KBM-7 (cell line): ENCODE measurements around the gene LRRTM4.

Source experiments
- DNase-seq: peaks from one replicate; pipeline ENCODE4 v3.0.0-alpha.2; 2015
- in situ Hi-C: fragments of 300-500 bp; cut with MboI; formaldehyde crosslinking; loops from 2 replicates; pipeline ENCODE4 v1.14.3; 2020; ENCODE audit warnings: low sequenced_read_pairs, low pct_unique_long_range_greater_than_20kb, mixed read lengths

The LRRTM4 gene

GRCh38 chr2:76973610-76974009, 548.6 kb downstream of the LRRTM4 start:
- DNase-seq = no peak

GRCh38 chr2:76965772-76966171, 556.4 kb downstream of the LRRTM4 start:
- in situ Hi-C loops = no loop called here
- DNase-seq = no peak

More at GRCh38 chr2:76973610-76974009, 548.6 kb downstream of the LRRTM4 start:
- in situ Hi-C loops = no loop called here

- peak; percentile 5 for DNase-seq
- in situ Hi-C loops = no loop called here
Measured at GRCh38 chr2:76958749-76959148, 563.4 kb downstream of the LRRTM4 start.

DNA sequence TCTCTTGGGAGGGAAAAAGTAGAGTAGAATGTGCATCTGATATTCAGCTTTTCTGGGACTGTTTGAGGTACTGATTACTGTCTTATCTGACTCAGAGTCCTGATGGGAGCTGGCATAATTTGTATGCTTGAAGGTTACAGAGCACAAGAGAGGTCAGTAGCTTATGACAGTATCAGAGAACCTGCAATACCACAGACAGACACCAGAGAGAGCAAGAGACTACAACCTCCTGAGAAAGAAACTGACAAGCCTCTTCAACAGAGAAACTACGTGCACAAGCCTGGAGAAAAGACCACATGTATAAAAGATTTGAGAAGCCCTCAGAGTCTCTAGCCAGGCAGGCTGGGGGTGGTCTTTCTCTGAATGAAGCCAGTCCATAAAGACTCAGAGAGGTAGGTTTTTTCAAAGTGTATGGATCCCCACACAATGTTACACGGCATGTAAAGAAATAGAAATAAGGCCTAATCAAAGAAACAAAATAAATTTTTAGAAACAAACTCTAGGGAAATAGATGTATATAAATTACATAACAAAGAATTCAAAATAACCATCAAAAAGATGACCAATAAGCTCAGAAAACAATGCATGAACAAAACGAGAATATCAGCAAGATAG, 568.3 kb downstream of the LRRTM4 start:
- DNase-seq = peak; percentile 64
- in situ Hi-C loops = no loop called here

DNA sequence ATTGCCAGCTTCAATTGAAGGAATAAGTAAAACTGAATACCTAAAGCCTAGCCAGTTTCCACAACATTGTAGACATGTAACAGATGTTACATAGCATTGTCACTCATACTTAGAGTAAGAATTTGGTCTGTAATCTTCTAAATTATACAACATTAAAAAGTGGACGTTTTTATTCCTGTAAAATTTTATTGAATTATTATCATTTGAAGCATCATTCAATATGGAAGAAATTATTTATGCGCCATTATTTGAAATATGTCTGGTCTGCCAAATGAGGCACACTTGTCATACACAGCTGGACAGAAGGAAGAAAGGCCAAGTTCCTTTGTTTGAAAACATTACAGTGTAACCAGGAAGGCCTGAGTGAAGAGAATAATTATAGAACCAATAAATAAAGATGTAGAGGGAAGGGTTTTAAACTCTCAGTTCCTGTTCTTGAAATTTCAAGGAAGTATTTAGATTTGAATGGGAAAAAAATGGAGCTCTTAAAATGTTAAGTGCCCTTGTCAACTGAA, 575.5 kb downstream of the LRRTM4 start:
- in situ Hi-C loops = no loop called here

DNA sequence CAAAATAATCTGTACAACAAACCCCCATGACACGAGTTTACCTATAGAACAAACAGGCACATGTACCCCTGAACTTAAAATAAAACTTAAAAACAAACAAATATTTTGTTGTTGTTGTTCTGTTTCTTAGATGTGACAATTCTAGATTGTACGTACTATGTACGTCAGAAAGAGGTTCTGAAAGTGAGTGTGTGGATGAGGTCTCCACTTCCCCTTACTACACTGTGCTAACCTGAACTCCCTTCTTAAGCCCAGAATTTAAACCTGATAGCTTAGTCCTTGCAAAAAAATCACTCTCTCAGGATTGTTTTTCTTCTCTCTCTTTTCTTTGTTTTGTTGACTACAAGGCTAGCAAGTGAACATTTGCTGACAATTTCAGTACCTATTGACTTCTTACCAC, 581.6 kb downstream of the LRRTM4 start:
- no peak for DNase-seq
- in situ Hi-C loops = no loop called here

More for the DNA sequence above, 575.5 kb downstream of the LRRTM4 start:
- DNase-seq = no peak

DNA sequence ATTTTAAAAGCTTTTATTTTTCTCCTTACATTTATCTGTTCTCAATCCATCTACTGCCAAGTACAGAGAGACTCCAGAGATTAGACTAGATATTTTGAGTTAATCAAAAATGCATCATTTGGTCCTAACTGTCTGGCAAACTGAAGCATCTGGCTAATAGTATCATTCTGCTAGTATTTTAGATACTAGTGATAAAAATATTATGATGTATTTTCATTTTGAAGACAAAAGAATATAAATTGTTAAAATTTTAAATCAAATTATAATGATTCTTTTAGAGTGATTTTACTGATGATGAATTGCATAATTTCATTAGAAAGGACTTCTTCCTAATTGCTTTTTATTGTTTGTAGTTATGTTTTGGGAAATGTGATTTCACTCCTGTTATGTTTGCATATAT, 584.0 kb downstream of the LRRTM4 start:
- in situ Hi-C loops = no loop called here
- no peak for DNase-seq

DNA sequence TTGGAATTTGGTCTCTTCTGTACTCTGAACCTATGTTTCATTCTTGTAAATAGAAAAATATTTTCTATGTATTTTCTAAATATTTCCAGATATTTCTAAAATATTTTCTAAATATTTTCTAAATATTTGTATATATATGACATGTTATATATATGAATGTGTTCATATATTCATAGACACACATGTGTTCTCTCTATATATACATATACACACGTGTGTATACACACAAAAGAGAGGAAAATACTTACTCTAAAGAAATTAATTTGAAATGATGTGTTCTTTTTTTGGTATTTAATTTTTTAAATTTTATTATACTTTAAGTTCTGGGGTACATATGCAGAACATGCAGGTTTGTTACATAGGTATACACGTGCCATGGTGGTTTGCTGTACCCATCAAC, 589.6 kb downstream of the LRRTM4 start:
- in situ Hi-C loops = no loop called here
- DNase-seq = no peak

GRCh38 chr2:76930056-76930744, 592.0 kb downstream of the LRRTM4 start:
- in situ Hi-C loops = no loop called here
- no peak for DNase-seq

- DNase-seq = no peak
- in situ Hi-C loops = no loop called here
Measured at GRCh38 chr2:76928026-76928425, 594.1 kb downstream of the LRRTM4 start.

GRCh38 chr2:76921006-76921405, 601.2 kb downstream of the LRRTM4 start:
- DNase-seq = no peak
- in situ Hi-C loops = no loop called here

DNA sequence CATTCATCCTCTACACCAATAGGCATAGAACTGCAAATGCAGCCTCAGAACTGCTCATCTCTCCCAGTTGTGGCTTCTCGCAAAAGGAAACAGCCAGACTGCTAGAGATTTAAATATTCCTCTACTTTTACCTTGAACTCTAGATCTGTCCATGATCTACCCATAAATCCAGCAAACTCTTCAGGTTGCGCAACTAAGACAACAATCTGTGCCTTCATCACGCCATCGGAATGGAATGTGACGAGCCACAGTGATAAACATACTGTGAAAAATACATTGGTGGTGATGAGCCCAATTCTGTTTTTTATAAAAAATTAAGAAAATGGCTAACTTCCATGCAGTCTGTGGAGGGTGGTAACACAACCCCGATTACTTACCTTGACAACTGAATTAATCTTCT, 626.7 kb downstream of the LRRTM4 start:
- in situ Hi-C loops = no loop called here
- no peak for DNase-seq

DNA sequence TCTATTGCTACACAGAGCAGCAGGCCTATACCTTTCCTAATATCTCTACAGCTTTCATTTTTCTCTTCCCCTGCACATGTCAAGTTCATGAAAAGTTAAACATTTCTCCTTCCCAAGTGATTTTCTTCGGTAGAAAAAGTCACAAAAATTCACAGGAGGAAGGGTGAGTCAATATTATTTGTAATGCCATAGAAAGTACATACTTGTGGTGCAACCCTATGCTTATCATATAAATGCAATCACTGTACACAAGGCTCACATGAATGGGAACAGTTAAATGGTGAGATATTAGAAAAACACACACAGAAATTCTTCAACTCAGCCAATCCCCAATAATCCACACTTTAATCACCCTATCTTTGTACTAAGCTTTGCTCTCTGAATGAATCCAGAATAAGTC, 651.6 kb downstream of the LRRTM4 start:
- no peak for DNase-seq
- in situ Hi-C loops = no loop called here

DNA sequence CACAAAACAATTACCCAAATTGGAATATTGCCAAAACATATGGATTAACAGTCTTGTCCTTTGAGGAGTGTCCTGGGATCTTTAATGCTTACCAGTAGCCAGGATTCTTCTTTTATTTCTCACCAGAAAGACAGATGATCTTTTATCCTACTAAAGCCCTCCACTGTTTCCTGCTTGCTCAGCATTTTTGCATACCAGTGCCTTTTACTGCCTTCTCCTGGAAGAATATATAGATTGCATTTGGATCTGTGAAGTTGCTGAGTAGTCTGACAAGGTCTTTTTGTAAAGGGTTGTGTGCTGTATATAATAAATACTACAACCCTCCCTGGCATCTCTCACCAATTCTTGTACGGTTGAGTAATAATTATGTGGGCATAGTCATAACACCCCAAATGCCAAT, 652.2 kb downstream of the LRRTM4 start:
- DNase-seq = no peak
- in situ Hi-C loops = no loop called here

DNA sequence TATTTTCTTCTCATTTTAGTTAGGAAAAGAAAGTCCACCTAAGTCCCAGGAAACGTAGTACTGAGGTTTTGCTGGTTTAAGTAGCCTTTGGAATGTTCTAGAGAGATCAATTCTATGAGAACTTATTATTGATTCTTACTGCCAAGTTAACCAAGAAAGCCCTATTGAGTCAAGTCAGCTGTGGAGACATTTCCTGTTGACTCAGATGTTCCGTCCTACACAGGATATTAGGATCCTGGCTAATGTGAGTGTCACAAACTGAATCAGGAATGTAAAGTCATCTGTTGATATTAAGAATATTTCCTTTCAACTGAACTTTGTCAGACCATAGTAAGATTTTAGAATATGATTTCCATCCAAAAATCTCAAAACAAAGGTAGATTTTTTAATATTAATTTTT, 654.3 kb downstream of the LRRTM4 start:
- in situ Hi-C loops = no loop called here
- no peak for DNase-seq

- in situ Hi-C loops = no loop called here
- no peak for DNase-seq
Measured at GRCh38 chr2:76866464-76866863, 655.7 kb downstream of the LRRTM4 start.

DNA sequence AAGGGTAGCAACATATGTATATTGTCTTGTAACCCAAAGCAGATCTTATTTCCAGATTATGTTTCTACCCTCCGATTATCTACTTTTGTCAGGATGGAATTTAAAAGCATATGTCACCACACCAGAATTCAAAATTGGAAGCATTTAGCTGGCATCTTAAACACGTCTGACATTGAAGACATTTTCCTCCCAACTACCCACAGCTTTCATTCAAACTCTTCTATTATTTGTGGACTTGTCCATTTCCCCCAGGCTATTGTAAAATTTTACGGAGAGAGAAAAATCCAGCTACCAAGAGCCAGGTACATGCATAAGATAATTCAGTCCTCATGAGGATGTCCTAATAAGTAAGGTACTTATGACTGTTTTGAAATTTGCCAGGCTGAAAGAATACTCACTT, 659.3 kb downstream of the LRRTM4 start:
- no peak for DNase-seq
- in situ Hi-C loops = no loop called here

GRCh38 chr2:76861708-76862107, 660.5 kb downstream of the LRRTM4 start:
- DNase-seq = peak; percentile 26

DNA sequence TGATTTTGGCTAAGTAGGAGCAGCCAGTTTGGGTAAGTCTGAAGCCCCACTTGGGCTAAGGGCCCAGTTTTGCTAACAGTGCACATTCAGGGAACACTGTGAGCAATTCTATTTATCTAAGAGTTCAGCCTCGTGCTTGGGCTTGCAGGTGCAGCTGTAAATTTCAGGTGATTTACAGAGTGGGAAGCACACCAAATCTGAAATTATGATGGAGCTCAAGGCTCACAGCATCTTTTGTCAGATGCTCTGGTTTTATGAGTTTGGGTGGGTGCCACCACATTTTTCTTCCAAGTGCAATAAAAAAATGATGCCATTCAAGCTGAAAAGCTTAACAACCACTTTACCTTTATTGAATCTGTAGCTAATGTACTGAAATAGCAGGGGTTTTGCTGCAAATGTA, 671.2 kb downstream of the LRRTM4 start:
- in situ Hi-C loops = no loop called here
- DNase-seq = no peak

More at GRCh38 chr2:76861708-76862107, 660.5 kb downstream of the LRRTM4 start:
- in situ Hi-C loops = no loop called here

- in situ Hi-C loops = no loop called here
- no peak for DNase-seq
Measured at GRCh38 chr2:76849086-76849485, 673.1 kb downstream of the LRRTM4 start.

- in situ Hi-C loops = no loop called here
- DNase-seq = no peak
Measured at GRCh38 chr2:76839826-76840225, 682.4 kb downstream of the LRRTM4 start.
